Urinary bladder (tissue), 4 donors: ENCODE results near the gene ALDH1A2. TPM values are rescaled to one million over a fixed set of nuclear protein-coding genes. Genes with fewer than 3 reads are reported as not detected.

Source experiments
- DNase-seq: peaks from one replicate; pipeline ENCODE4 v3.0.0-alpha.2; 2015; ENCODE audit errors: extremely low spot score
- H3K27ac ChIP-seq: one replicate; pipeline ENCODE4 v1.5.1; 2013; ENCODE audit warnings: low read depth, mild to moderate bottlenecking, moderate library complexity
- H3K36me3 ChIP-seq: one replicate; pipeline ENCODE4 v1.6.1; 2013; ENCODE audit warnings: mild to moderate bottlenecking, moderate library complexity; ENCODE audit not compliant: insufficient read depth
- H3K4me1 ChIP-seq: one replicate; pipeline ENCODE4 v1.6.1; 2013; ENCODE audit warnings: mild to moderate bottlenecking, moderate library complexity; ENCODE audit not compliant: insufficient read depth
- H3K4me3 ChIP-seq: one replicate; pipeline ENCODE4 v1.5.1; 2013; ENCODE audit warnings: low read depth, low read length
- WGBS: extraction: QIAGEN DNeasy Blood & Tissue Kit; methylation state at CpG from one replicate; pipeline ENCODE4 v1.1.7; 2013; 5-methylcytosine and 5-hydroxymethylcytosine counted together
- polyA plus RNA-seq: library from polyadenylated mRNA; stranded (reverse); fragments of 200-250 nt; gene quantifications from one replicate; pipeline ENCODE4 v1.2.3, GENCODE V29; 2013
- total RNA-seq: library from RNA; depleted of rRNA; stranded (reverse); fragments of >200 nt; gene quantifications from one replicate; pipeline ENCODE4 v1.2.3, GENCODE V29; 2014
- donor health status: healthy with polysubstance abuse.
- donor health status: healthy.

Gene ALDH1A2
- total and polyA plus RNA-seq, 2 donors: 3.6 to 36.0 TPM

- H3K36me3 ChIP-seq: no peaks in the 10 kb centered on the region
- WGBS: 70% methylated on average over 9 of the region's 9 CpGs
- H3K27ac ChIP-seq: no peak overlapping the region
- no peak for DNase-seq
- no peak overlapping the region for H3K4me3 ChIP-seq
- no peaks in the 10 kb centered on the region for H3K4me1 ChIP-seq
Observed at GRCh38 chr15:57948351-57949289, 116.9 kb downstream of the ALDH1A2 start.

GRCh38 chr15:57947781-57948180 is 117.7 kb downstream of the ALDH1A2 start:
- Histone ChIP-seq H3K4me1 (no peaks in the 10 kb centered on the region), H3K36me3 (no peaks in the 10 kb centered on the region), H3K4me3 (no peak overlapping the region), H3K27ac (no peak overlapping the region)
- 55% methylated on average over 3 of the region's 3 CpGs for WGBS
- no peak for DNase-seq

DNA sequence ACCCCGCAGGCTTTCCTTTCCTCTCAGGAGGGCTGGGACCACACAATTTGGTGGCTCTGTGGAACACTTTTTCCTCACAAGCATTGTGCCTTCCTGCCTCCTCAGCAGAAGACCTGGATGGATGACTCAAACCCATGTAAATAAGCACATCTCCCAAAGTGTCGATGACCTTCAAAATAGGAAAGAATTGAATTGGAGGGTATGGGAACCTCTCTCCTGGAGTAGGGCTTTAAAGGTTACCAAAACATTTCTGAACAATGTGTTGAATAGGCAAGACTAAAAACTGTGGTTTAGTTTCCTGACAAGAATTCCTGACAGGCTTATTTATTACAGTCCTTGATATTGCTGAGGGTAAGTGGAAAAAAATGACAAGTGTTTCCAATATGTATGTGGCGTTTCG is 118.2 kb downstream of the ALDH1A2 start:
- Histone ChIP-seq H3K27ac (no peak overlapping the region), H3K36me3 (no peaks in the 10 kb centered on the region), H3K4me1 (no peaks in the 10 kb centered on the region), H3K4me3 (no peak overlapping the region)
- 79% methylated on average over 4 of the region's 4 CpGs for WGBS
- no peak for DNase-seq

DNA sequence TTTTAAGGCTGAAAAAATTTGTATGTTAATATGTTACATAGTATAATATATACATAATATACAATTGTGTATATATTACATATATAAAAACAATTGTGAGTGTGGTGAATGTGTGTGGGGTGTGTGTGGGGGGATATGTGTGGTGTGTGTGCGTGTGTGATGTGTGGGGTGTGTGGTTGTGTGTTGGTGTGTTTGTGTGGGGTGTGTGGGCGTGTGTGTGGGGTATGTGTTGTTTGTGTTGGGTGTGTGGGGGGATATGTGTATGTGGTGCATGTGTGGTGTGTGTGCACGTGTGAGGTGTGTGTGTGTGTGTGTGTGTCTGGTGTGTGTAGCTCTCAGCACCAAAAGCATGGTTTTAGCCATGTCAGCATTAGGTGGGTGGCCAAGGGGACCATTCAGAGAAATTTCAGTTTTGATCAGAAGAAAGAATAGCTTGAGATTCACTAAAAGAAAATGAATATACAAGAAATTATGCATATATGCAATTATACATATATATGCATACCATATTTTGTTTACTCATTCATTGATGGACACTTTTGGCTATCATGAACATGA is 118.9 kb downstream of the ALDH1A2 start:
- Histone ChIP-seq H3K4me3 (no peak overlapping the region), H3K27ac (no peak overlapping the region), H3K36me3 (no peaks in the 10 kb centered on the region), H3K4me1 (no peaks in the 10 kb centered on the region)
- DNase-seq: no peak
- 93% methylated on average over 3 of the region's 3 CpGs for WGBS

DNA sequence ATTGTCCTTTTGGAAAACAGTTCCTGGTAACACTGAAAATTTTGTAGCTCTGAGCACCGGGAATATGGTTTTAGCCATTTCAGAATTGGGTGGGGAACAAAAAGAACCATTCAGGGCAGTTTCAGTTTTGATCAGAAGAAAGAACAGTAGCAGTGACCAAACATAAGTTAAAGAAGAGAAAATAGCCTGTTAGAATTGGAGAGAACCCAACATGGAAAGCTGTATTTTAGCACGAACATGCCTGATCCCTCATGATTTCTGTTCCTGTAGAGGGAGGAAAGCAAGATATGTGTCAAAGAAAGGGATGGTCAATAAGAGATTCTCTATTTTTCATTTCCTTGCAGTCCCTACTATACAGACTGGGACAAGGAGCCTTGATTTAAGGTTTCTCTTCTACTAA is 119.9 kb downstream of the ALDH1A2 start:
- Histone ChIP-seq H3K27ac (no peak overlapping the region), H3K4me1 (no peaks in the 10 kb centered on the region), H3K36me3 (no peaks in the 10 kb centered on the region), H3K4me3 (no peak overlapping the region)
- no peak for DNase-seq
- 89% methylated on average over 2 of the region's 2 CpGs for WGBS

DNA sequence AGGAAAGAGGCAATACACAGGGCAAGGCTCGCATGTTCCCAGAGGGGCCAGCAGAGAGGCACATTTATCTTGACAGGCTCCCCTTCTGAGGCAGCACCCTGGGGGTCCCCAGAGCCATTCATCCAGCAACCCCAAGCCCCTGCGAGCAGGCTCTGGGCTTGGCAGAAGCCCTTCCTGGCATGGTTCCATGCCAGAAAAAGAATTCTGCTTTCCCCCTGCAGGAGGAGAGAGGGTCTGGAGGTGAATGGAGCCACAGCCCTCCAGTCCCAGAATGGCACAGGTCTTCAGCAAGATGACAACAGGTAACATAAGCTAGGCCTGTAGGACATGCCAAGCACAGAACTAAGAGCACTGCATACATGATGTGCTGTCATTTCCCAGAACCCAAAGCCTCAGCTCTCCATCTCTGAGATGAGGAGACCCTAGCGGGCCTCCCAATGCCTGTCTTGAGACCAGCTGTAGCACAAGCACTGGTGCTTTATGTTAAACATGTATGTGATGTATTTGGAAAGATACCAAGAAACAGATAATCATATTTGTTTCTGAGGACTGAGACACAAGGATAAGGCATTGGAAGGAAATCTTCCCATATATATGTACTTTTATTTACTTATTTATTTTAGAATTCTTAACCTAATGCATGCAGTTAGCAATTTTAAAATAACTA is 121.6 kb downstream of the ALDH1A2 start:
- Histone ChIP-seq H3K4me3 (no peak overlapping the region), H3K36me3 (no peaks in the 10 kb centered on the region), H3K27ac (no peak overlapping the region), H3K4me1 (no peaks in the 10 kb centered on the region)
- DNase-seq: no peak
- WGBS: 81% methylated on average over 3 of the region's 3 CpGs

DNA sequence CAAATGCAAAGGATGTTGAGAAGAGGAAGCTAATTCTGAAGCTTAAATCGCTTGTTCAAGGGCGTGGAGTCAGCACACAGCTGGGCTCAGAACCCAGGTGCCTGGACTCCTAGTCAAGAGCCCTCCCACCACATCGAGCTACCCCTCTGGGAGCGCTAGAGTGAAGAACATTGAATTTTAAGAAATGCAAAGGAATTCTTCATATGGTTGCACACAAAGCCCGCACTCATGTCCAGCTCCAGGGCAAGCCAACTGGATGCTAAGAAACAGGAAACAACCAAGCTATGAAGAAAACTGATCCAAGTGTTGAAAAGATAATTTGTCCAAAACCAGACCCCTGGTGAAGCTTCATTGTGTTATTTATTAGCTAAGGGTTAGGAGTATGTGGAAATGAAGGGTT is 122.3 kb downstream of the ALDH1A2 start:
- Histone ChIP-seq H3K36me3 (no peaks in the 10 kb centered on the region), H3K27ac (no peak overlapping the region), H3K4me3 (no peak overlapping the region), H3K4me1 (no peaks in the 10 kb centered on the region)
- 96% methylated on average over 5 of the region's 5 CpGs for WGBS
- no peak for DNase-seq

GRCh38 chr15:57941816-57942215 is 123.7 kb downstream of the ALDH1A2 start:
- H3K4me1 ChIP-seq: no peaks in the 10 kb centered on the region
- 95% methylated on average over 1 of the region's 1 CpG for WGBS
- no peak overlapping the region for H3K4me3 ChIP-seq
- H3K27ac ChIP-seq: no peak overlapping the region
- DNase-seq: no peak
- no peaks in the 10 kb centered on the region for H3K36me3 ChIP-seq

DNA sequence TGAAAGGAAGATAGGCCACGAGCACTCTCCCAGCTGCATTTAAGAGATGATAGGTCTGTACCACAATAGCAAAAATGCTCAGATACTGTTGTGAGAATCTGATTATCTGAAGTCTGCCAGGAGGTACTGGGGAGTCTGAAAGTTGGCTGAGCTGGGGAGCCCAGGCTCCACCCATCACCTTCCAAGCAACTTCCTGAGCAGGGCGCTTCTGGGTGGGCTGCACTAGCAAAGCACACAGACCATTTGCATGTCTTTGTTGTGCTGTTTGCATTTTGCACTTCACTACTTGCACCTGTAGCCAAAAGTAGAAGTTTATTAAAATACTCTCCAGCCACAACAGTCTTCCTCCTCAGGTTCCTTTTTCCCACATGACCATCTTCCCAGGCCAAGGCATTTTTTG is 133.2 kb downstream of the ALDH1A2 start:
- 75% methylated on average over 2 of the region's 2 CpGs for WGBS
- Histone ChIP-seq H3K4me3 (no peak overlapping the region), H3K36me3 (no peaks in the 10 kb centered on the region), H3K4me1 (no peaks in the 10 kb centered on the region), H3K27ac (no peak overlapping the region)
- DNase-seq: no peak

DNA sequence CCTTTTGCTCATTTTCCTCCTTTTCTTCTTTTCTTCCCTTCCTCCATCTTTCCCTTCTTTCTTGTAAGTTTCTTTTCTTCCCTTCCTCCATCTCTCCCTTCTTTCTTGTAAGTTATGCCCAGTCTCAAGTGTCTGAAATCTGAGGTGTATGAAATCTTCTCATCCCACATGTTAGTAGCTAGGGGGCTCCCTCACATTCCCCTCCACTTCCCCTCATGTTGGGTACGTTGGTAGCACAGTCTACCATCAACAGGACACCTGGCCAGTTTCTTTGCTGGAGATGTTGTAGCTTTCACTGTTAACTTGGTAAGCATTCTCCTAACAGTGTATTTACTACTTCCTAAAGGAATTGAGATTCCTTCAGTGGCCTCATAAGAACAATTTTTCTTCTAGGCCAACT is 133.9 kb downstream of the ALDH1A2 start:
- WGBS: 63% methylated on average over 1 of the region's 1 CpG

DNA sequence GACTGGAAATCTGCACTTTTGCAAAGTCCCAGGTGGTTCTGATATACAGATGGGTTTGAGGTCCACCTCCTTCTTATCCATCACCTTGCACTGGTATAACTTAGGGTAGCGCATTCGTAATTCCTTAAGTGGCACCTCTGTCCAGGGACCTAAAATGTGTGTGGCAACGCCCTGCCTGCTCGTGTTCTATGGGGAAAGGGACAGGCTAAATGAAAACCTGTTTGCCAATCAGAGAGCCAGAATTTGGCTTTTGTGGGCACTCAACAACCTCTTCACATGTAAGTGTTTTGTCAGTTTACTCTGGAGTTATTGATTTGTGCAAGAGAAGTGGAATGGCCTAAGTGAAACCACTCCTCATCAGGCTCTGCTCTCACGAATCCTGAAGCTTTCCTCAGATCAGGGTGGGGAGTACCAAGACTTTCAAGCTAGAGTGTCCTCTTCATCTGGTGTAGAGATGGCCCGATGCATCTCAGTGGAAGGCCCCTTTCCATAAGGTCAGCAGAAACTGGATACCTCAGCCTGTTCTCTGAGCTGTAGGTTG is 138.3 kb downstream of the ALDH1A2 start:
- no peaks in the 10 kb centered on the region for H3K4me1 ChIP-seq
- 95% methylated on average over 6 of the region's 6 CpGs for WGBS
- no peak overlapping the region for H3K4me3 ChIP-seq
- no peak overlapping the region for H3K27ac ChIP-seq
- no peak for DNase-seq
- H3K36me3 ChIP-seq: no peaks in the 10 kb centered on the region

More for the DNA sequence above, 133.9 kb downstream of the ALDH1A2 start:
- no peaks in the 10 kb centered on the region for H3K36me3 ChIP-seq
- no peaks in the 10 kb centered on the region for H3K4me1 ChIP-seq
- no peak overlapping the region for H3K27ac ChIP-seq
- no peak overlapping the region for H3K4me3 ChIP-seq
- no peak for DNase-seq

DNA sequence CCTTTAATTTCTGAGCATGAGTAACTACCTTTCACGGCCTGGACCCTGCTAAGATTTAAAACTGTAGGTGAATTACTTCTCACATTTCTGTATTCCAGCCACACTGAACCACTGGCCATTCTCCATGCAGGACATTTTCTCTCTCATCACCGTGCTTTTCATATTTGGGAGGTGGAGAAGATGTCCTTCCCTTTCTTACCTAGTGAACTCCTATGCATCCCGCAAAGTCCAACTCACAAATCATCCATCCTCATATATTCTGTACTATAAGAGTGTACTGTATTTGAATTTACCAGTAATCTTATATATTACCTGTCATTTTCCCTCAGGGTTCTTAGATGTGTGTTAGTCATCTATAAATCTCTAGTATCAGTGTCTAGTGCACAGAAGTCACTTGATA is 139.9 kb downstream of the ALDH1A2 start:
- H3K27ac ChIP-seq: no peak overlapping the region
- H3K36me3 ChIP-seq: no peaks in the 10 kb centered on the region
- H3K4me1 ChIP-seq: peaks cover 2% of the 10 kb centered on the region
- WGBS: 98% methylated on average over 3 of the region's 3 CpGs
- no peak for DNase-seq
- H3K4me3 ChIP-seq: no peak overlapping the region

DNA sequence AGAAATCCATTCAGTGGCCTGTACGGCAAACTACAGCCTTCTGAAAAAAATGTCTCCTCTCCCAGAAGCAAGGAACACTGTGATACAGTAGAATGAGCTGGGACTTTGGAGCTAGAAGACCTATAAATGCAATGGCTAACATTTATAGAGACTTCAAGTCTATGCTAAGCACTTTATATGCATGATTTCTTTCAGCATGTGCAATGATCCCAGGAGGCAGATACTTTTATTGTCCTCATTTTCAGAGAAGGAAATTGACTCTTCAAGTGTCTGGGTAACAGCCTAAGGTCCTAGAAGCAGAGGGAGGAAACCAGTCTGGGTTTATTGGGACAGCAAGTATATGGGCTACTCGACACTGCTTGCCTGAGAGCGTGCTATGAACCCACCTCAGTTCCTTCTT is 140.9 kb downstream of the ALDH1A2 start:
- Histone ChIP-seq H3K4me3 (no peak overlapping the region), H3K27ac (no peak overlapping the region), H3K4me1 (peaks cover 2% of the 10 kb centered on the region), H3K36me3 (no peaks in the 10 kb centered on the region)
- no peak for DNase-seq
- WGBS: 88% methylated on average over 3 of the region's 3 CpGs

DNA sequence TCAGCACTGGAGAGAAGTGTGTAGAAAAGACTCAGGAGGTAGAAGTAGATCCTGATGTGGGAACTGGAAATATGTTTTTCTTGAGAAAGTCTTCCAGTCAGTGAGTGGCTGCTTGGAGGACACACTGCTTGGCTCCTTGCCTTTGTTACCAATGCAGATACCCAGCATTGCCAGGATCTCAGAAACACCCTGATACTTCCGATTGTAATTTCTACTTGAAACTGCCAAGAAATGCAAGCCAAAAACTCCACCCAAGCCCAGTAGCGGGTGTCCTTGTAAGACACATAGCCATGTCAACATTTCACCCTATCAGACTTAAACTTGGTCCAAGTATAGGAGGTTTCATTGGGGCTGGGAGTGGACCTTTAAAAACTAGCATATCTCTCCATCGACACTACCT is 141.8 kb downstream of the ALDH1A2 start:
- peaks cover 2% of the 10 kb centered on the region for H3K4me1 ChIP-seq
- no peak for DNase-seq
- 54% methylated on average over 3 of the region's 3 CpGs for whole genome bisulfite sequencing
- no peaks in the 10 kb centered on the region for H3K36me3 ChIP-seq
- no peak overlapping the region for H3K4me3 ChIP-seq
- H3K27ac ChIP-seq: no peak overlapping the region
